Measurements from ENCODE around the gene ARL15.

ARL15 gene

GRCh38 chr5:54159153-54159892 lies 151.1 kb downstream of the ARL15 start:
- TF ChIP-seq NFIC (IDR thresholded peaks at IDR 0.05) (no peak), CEBPB (IDR thresholded peaks at IDR 0.05) (no peak), EGR1 (IDR thresholded peaks at IDR 0.05) (no peak)
- TF ChIP-seq, protein P1, sequence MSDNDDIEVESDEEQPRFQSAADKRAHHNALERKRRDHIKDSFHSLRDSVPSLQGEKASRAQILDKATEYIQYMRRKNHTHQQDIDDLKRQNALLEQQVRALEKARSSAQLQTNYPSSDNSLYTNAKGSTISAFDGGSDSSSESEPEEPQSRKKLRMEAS (IDR thresholded peaks at IDR 0.05): no peak

- no peak for TF ChIP-seq CEBPB (IDR thresholded peaks at IDR 0.05)
- no peak for TF ChIP-seq REST (IDR thresholded peaks at IDR 0.05; ENCODE audit: low read depth)
- no peak for TF ChIP-seq EGR1 (IDR thresholded peaks at IDR 0.05)
- TF ChIP-seq TEAD4 (IDR thresholded peaks at IDR 0.05): no peak
- no peak for TF ChIP-seq ZBTB7A (IDR thresholded peaks at IDR 0.05; ENCODE audit: low read depth)
- TF ChIP-seq YY1 (IDR thresholded peaks at IDR 0.05; ENCODE audit: low read depth): no peak
- no peak for TF ChIP-seq CREB1 (IDR thresholded peaks at IDR 0.05; ENCODE audit: low read depth)
Measured at GRCh38 chr5:54156577-54156976, 153.8 kb downstream of the ARL15 start.

GRCh38 chr5:54150841-54151240 lies 159.5 kb downstream of the ARL15 start:
- no peak for TF ChIP-seq ZBTB7A (IDR thresholded peaks at IDR 0.05; ENCODE audit: low read depth)
- no peak for TF ChIP-seq TCF12 (IDR thresholded peaks at IDR 0.05; ENCODE audit: low read depth)
- TF ChIP-seq EP300 (IDR thresholded peaks at IDR 0.05; ENCODE audit: borderline replicate concordance): no peak
- no peak for TF ChIP-seq NFIC (IDR thresholded peaks at IDR 0.05)
- no peak for TF ChIP-seq YY1 (IDR thresholded peaks at IDR 0.05; ENCODE audit: low read depth)
- no peak for TF ChIP-seq TAF1 (IDR thresholded peaks at IDR 0.05; ENCODE audit: low read depth)
- TF ChIP-seq TEAD4 (IDR thresholded peaks at IDR 0.05): no peak
- TF ChIP-seq CEBPB (IDR thresholded peaks at IDR 0.05): no peak

DNA sequence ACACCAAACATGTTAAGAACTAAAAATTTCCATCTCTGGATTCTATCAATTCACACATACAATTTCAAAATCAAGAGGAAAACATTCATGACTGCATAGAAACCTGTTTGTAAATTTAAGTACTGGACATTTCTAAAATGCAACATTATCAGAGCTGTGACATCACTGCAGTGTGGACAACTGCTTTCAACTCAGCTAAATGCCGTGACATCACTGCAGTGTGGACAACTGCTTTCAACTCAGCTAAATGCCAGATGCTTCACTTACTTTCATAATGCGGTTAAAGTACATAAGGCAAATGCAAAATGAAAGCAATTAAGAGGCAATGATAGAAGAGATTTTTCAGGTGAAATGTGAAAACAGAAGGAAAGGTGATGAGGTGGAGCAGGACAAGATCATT lies 161.5 kb downstream of the ARL15 start:
- TF ChIP-seq RAD21 (IDR thresholded peaks at IDR 0.05; ENCODE audit: low read depth) (no peak), EGR1 (IDR thresholded peaks at IDR 0.05) (no peak), NFIC (IDR thresholded peaks at IDR 0.05) (no peak), REST (IDR thresholded peaks at IDR 0.05; ENCODE audit: low read depth) (no peak), FOXM1 (IDR thresholded peaks at IDR 0.05; ENCODE audit: borderline replicate concordance, low read depth) (no peak), ZBTB7A (IDR thresholded peaks at IDR 0.05; ENCODE audit: low read depth) (no peak)

GRCh38 chr5:54148067-54148845 lies 162.1 kb downstream of the ARL15 start:
- TF ChIP-seq EGR1 (IDR thresholded peaks at IDR 0.05): no peak
- TF ChIP-seq NFIC (IDR thresholded peaks at IDR 0.05): no peak
- TF ChIP-seq FOXM1 (IDR thresholded peaks at IDR 0.05; ENCODE audit: borderline replicate concordance, low read depth): no peak
- TF ChIP-seq CREB1 (IDR thresholded peaks at IDR 0.05; ENCODE audit: low read depth): no peak
- no peak for TF ChIP-seq YY1 (IDR thresholded peaks at IDR 0.05; ENCODE audit: low read depth)
- TF ChIP-seq, protein P1 (IDR thresholded peaks at IDR 0.05): no peak
- TF ChIP-seq EP300 (IDR thresholded peaks at IDR 0.05; ENCODE audit: borderline replicate concordance): no peak
- TF ChIP-seq TCF12 (IDR thresholded peaks at IDR 0.05; ENCODE audit: low read depth): no peak
- no peak for TF ChIP-seq TEAD4 (IDR thresholded peaks at IDR 0.05)
- no peak for TF ChIP-seq REST (IDR thresholded peaks at IDR 0.05; ENCODE audit: low read depth)
- TF ChIP-seq TAF1 (IDR thresholded peaks at IDR 0.05; ENCODE audit: low read depth): no peak
- no peak for TF ChIP-seq USF1 (IDR thresholded peaks at IDR 0.05)
- no peak for TF ChIP-seq CEBPB (IDR thresholded peaks at IDR 0.05)
- TF ChIP-seq RAD21 (IDR thresholded peaks at IDR 0.05; ENCODE audit: low read depth): no peak
- TF ChIP-seq ZBTB7A (IDR thresholded peaks at IDR 0.05; ENCODE audit: low read depth): no peak

All from Ishikawa (cell line).